IMR-90 (cell line): ENCODE results near the gene SRD5A1. TPM values are rescaled to one million over a fixed set of nuclear protein-coding genes. Genes with fewer than 3 reads are reported as not detected.

Experiments used
- ATAC-seq: fragments of 200-7000 bp; cut with Tn5 transposase; 2 replicates; pipeline ENCODE4 v1.9.1; 2020; ENCODE audit warnings: low read depth, mild to moderate bottlenecking, moderate library complexity
- BruUV-seq: library from RNA; stranded (reverse); fragments of 400-500 nt; replicated peaks from 2 replicates; lab custom pipeline; 2021; lab: Mats Ljungman, UMichigan
- CTCF ChIA-PET: fragments of 300-600 bp; formaldehyde crosslinking; extraction: SDS; loops from one replicate; lab custom pipeline; 2021; ENCODE audit warnings: antibody characterized with exemption; lab: Yijun Ruan, JAX
- POLR2A ChIA-PET: fragments of 300-600 bp; sonication (Branson Sonifier 250); formaldehyde crosslinking; loops from one replicate; lab custom pipeline; 2022; ENCODE audit warnings: antibody characterized with exemption; ENCODE audit not compliant: unreplicated experiment; lab: Charles Lee
- DNase-seq: peaks from one replicate; pipeline ENCODE4 v3.0.0; 2013
- H2AFZ ChIP-seq: replicated peaks from 2 replicates; pipeline ENCODE3; 2013; ENCODE audit warnings: low read length, mild to moderate bottlenecking; ENCODE audit not compliant: poor library complexity
- H2AK5ac ChIP-seq: 2 replicates; pipeline ENCODE4 v1.6.1; 2013; ENCODE audit warnings: low read depth, low read length, inconsistent platforms
- H2AK9ac ChIP-seq: replicated peaks from 2 replicates; pipeline ENCODE3; 2013; ENCODE audit warnings: mild to moderate bottlenecking, low read depth, low read length, moderate library complexity; ENCODE audit not compliant: poor library complexity
- H2BK120ac ChIP-seq: 2 replicates; pipeline ENCODE4 v1.6.1; 2013; ENCODE audit warnings: low read depth, low read length, inconsistent platforms
- H2BK15ac ChIP-seq: 3 replicates; pipeline ENCODE4 v1.6.1; 2013; ENCODE audit warnings: low read depth, low read length, inconsistent platforms
- H2BK20ac ChIP-seq: 2 replicates; pipeline ENCODE4 v1.6.1; 2013; ENCODE audit warnings: low read depth, mild to moderate bottlenecking, inconsistent platforms, low read length, moderate library complexity
- H2BK5ac ChIP-seq: 2 replicates; pipeline ENCODE4 v1.6.1; 2013; ENCODE audit warnings: mild to moderate bottlenecking, low read depth, low read length, inconsistent platforms; ENCODE audit not compliant: poor library complexity, severe bottlenecking
- H3K14ac ChIP-seq: replicated peaks from 2 replicates; pipeline ENCODE4 v1.6.1; 2013; ENCODE audit warnings: low read depth, low read length, inconsistent platforms
- H3K18ac ChIP-seq: 2 replicates; pipeline ENCODE4 v1.6.1; 2013; ENCODE audit warnings: low read depth, low read length, control low read depth
- H3K23ac ChIP-seq: 2 replicates; pipeline ENCODE4 v1.6.1; 2013; ENCODE audit warnings: low read depth, low read length, inconsistent platforms
- H3K27ac ChIP-seq: 2 replicates; pipeline ENCODE4 v1.5.1; 2013; ENCODE audit warnings: mild to moderate bottlenecking, control low read depth, low read length; ENCODE audit not compliant: insufficient read depth
- H3K27me3 ChIP-seq: 2 replicates; pipeline ENCODE4 v1.6.1; 2013; ENCODE audit warnings: low read length; ENCODE audit not compliant: control insufficient read depth, insufficient read depth
- H3K36me3 ChIP-seq: 2 replicates; pipeline ENCODE4 v1.6.1; 2013; ENCODE audit warnings: low read length, mixed read lengths; ENCODE audit not compliant: control insufficient read depth, insufficient read depth
- H3K4ac ChIP-seq: 2 replicates; pipeline ENCODE4 v1.6.1; 2013; ENCODE audit warnings: low read depth, low read length, inconsistent platforms
- H3K4me1 ChIP-seq: 2 replicates; pipeline ENCODE4 v1.6.1; 2013; ENCODE audit warnings: low read length, mixed read lengths; ENCODE audit not compliant: control insufficient read depth, insufficient read depth
- H3K4me2 ChIP-seq: 2 replicates; pipeline ENCODE4 v1.6.1; 2013; ENCODE audit warnings: low read depth, mild to moderate bottlenecking, control low read depth, low read length, moderate library complexity
- H3K4me3 ChIP-seq: 2 replicates; pipeline ENCODE4 v1.5.1; 2013; ENCODE audit warnings: low read depth, mild to moderate bottlenecking, control low read depth, low read length, moderate library complexity; ENCODE audit not compliant: insufficient read depth
- H3K56ac ChIP-seq: 2 replicates; pipeline ENCODE4 v1.6.1; 2013; ENCODE audit warnings: low read length, inconsistent platforms; ENCODE audit not compliant: insufficient read depth; ENCODE audit errors: extremely low read depth
- H3K79me1 ChIP-seq, 2 experiments: 2 replicates each; pipeline ENCODE4 v1.6.1; 2013; ENCODE audit warnings: low read length in 2 of 2, inconsistent platforms in 1 of 2, low read depth in 1 of 2
- H3K9ac ChIP-seq: 2 replicates; pipeline ENCODE4 v1.6.1; 2013; ENCODE audit warnings: low read depth, low read length, control low read depth
- H3K9me1 ChIP-seq: 2 replicates; pipeline ENCODE4 v1.6.1; 2013; ENCODE audit warnings: low read length, inconsistent platforms; ENCODE audit not compliant: insufficient read depth
- H3K9me3 ChIP-seq: 2 replicates; pipeline ENCODE4 v1.6.1; 2013; ENCODE audit warnings: low read length; ENCODE audit not compliant: control insufficient read depth, insufficient read depth
- H4K20me1 ChIP-seq: 2 replicates; pipeline ENCODE4 v1.6.1; 2013; ENCODE audit warnings: low read length, inconsistent platforms; ENCODE audit not compliant: insufficient read depth
- H4K5ac ChIP-seq: 2 replicates; pipeline ENCODE4 v1.6.1; 2013; ENCODE audit warnings: mild to moderate bottlenecking, low read depth, low read length, control low read depth
- H4K8ac ChIP-seq, 2 experiments: 2 replicates each; pipeline ENCODE4 v1.6.1; 2013; ENCODE audit warnings: low read depth in 2 of 2, low read length in 2 of 2, control low read depth in 1 of 2, inconsistent platforms in 1 of 2
- H4K91ac ChIP-seq: 2 replicates; pipeline ENCODE4 v1.6.1; 2013; ENCODE audit warnings: low read depth, low read length, inconsistent platforms; ENCODE audit not compliant: insufficient read depth
- CEBPB ChIP-seq: IDR thresholded peaks from 2 replicates; pipeline ENCODE4 v1.6.1; 2012; ENCODE audit warnings: low read depth, low read length, improper control_type of control experiment
- CTCF ChIP-seq: conservative IDR thresholded peaks from 2 replicates; pipeline ENCODE4 v1.5.1; 2012; ENCODE audit warnings: mild to moderate bottlenecking, low read depth, low read length, improper control_type of control experiment
- MXI1 ChIP-seq: IDR thresholded peaks from 2 replicates; pipeline ENCODE4 v1.6.1; 2012; ENCODE audit warnings: low read depth, mild to moderate bottlenecking, low read length, moderate library complexity, borderline replicate concordance
- WGBS, 2 experiments: methylation state at CpG; one replicate each; pipeline versions ENCODE4 v1.1.5 to v1.1.7; 2013; ENCODE audit warnings: missing lambda C conversion rate in 2 of 2; ENCODE audit not compliant: insufficient read length in 1 of 2; ENCODE audit errors: extremely low coverage in 2 of 2; 5-methylcytosine and 5-hydroxymethylcytosine counted together
- dilution Hi-C: fragments of 300-500 bp; cut with HindIII; formaldehyde crosslinking; loops from one replicate; pipeline ENCODE4 v1.14.3; 2018; ENCODE audit warnings: low sequenced_read_pairs; ENCODE audit not compliant: unreplicated experiment
- in situ Hi-C: fragments of 300-500 bp; cut with MboI; formaldehyde crosslinking; loops from 3 replicates; pipeline ENCODE4 v1.14.3; 2019; ENCODE audit warnings: low sequenced_read_pairs, inconsistent platforms, mixed read lengths
- intact Hi-C: fragments of 100-400 bp; cut with micrococcal nuclease; formaldehyde crosslinking; loops from 2 replicates; pipeline ENCODE4 v1.10.0; 2022
- polyA plus RNA-seq, 3 experiments: library from polyadenylated mRNA; depleted of rRNA; stranded (reverse); fragments of >200 nt; gene quantifications; 2 replicates each; pipeline ENCODE4 v1.2.3, GENCODE V29; 2012; ENCODE audit warnings: low replicate concordance in 1 of 3
- total RNA-seq: library from RNA; depleted of rRNA; stranded (reverse); fragments of >200 nt; gene quantifications from 2 replicates; pipeline ENCODE4 v1.2.3, GENCODE V29; 2012

Gene SRD5A1
- total and polyA plus RNA-seq, 2 of the 4 experiments (the other 2 are of a cell fraction), result 6.3 to 18.2 TPM

GRCh38 chr5:6710070-6710469 is 76.8 kb downstream of the SRD5A1 start:
- Histone ChIP-seq H2BK15ac (no peak overlapping the region; the same call in 2 of the 3 replicates), H3K14ac (no peak overlapping the region), H3K4me1 (peaks cover 7% of the 10 kb centered on the region), H2AFZ (no peak overlapping the region), H3K9me1 (peaks cover 19% of the 10 kb centered on the region), H3K18ac (no peak overlapping the region), H3K36me3 (no peaks in the 10 kb centered on the region), H4K91ac (no peak overlapping the region), H3K23ac (no peak overlapping the region; the same call in 1 of the 2 replicates), H2AK5ac (peak overlapping the region; percentile 75; the same call in 1 of the 2 replicates), H2BK120ac (no peak overlapping the region), H3K9me3 (no peaks in the 10 kb centered on the region), H3K4me3 (no peak overlapping the region), H3K56ac (no peak overlapping the region), H2BK20ac (no peak overlapping the region), H4K8ac (no peak overlapping the region), H3K27me3 (no peaks in the 10 kb centered on the region), H3K79me1 (peaks cover 4 to 19% of the 10 kb centered on the region in 2 experiments; a peak in 3 of 4 replicates), H2BK5ac (no peak overlapping the region), H4K5ac (no peak overlapping the region), H2AK9ac (no peak overlapping the region), H3K4ac (no peak overlapping the region; the same call in 1 of the 2 replicates), H3K9ac (no peak overlapping the region), H3K27ac (no peak overlapping the region), H4K20me1 (peaks cover 9% of the 10 kb centered on the region; the same call in 1 of the 2 replicates), H3K4me2 (no peak overlapping the region)
- in situ Hi-C loops, result no loop called here
- dilution Hi-C loops, result no loop called here
- ChIA-PET POLR2A (no interaction called here), CTCF (no interaction called here)
- intact Hi-C loops, result loop anchor here (5.0 kb wide), 1 partner anchor 37 kb away; no protein-coding TSS in a partner anchor
- no TSS peak for BruUV-seq
- DNase-seq (no peak), ATAC-seq (no peak)
- no peak for TF ChIP-seq MXI1
- TF ChIP-seq CTCF, result no peak
- peak; percentile 22; the same call in 1 of the 2 replicates for TF ChIP-seq CEBPB
- no CpG with 5 or more reads among the region's 5 CpGs for WGBS, 2 experiments
